Left ventricle myocardium inferior (tissue), 1 donor: ENCODE data around the gene IL31RA. TPM values are rescaled to one million over a fixed set of nuclear protein-coding genes. Genes with fewer than 3 reads are reported as not detected.

Source experiments
- DNase-seq: peaks from one replicate; pipeline ENCODE4 v3.0.0-alpha.2; 2020
- H3K27ac ChIP-seq: fragments of 200-600 bp; replicated peaks from 2 replicates; pipeline ENCODE4 v1.8.0; 2021
- H3K27me3 ChIP-seq: fragments of 200-600 bp; 2 replicates; pipeline ENCODE4 v1.8.0; 2021; ENCODE audit warnings: low read depth
- H3K36me3 ChIP-seq: fragments of 200-600 bp; 2 replicates; pipeline ENCODE4 v1.8.0; 2021
- H3K4me1 ChIP-seq: fragments of 200-600 bp; 2 replicates; pipeline ENCODE4 v1.8.0; 2021
- H3K4me3 ChIP-seq: fragments of 200-600 bp; 2 replicates; pipeline ENCODE4 v1.8.0; 2021; ENCODE audit warnings: mild to moderate bottlenecking, moderate library complexity
- H3K9me3 ChIP-seq: fragments of 200-600 bp; replicated peaks from 2 replicates; pipeline ENCODE4 v1.8.0; 2021
- CTCF ChIP-seq: fragments of 200-600 bp; IDR thresholded peaks from 2 replicates; pipeline ENCODE4 v1.8.0; 2021; ENCODE audit warnings: antibody characterized with exemption, mild to moderate bottlenecking, borderline replicate concordance
- intact Hi-C: fragments of 100-400 bp; cut with micrococcal nuclease; formaldehyde crosslinking; loops from one replicate; pipeline ENCODE4 v1.11.0; 2022
- total RNA-seq: library from RNA; stranded (reverse); fragmentation: NEBNext Ultra II Directional; extraction: Animal tissue kit (Norgen Biotek cat#: 25700); gene quantifications from one replicate; pipeline ENCODE4 v1.2.1, GENCODE V29; 2021
- donor health status: DM: no; HTN: yes; CAD: no; lungs with severe emphysema.

Gene IL31RA
- total RNA-seq, 1 donor from 2014 or later = 0.27 TPM

GRCh38 chr5:55896663-55897062 is 45.5 kb downstream of the IL31RA start:
- DNase-seq = no peak
- Histone ChIP-seq H3K27me3 (peaks cover 6% of the 10 kb centered on the region), H3K36me3 (no peaks in the 10 kb centered on the region), H3K9me3 (no peaks in the 10 kb centered on the region), H3K27ac (no peak overlapping the region), H3K4me3 (no peak overlapping the region), H3K4me1 (no peaks in the 10 kb centered on the region)
- intact Hi-C loops = no loop called here
- TF ChIP-seq CTCF = no peak

- no peak overlapping the region for H3K4me3 ChIP-seq
- intact Hi-C loops = no loop called here
- no peaks in the 10 kb centered on the region for H3K36me3 ChIP-seq
- H3K27ac ChIP-seq = no peak overlapping the region
- H3K9me3 ChIP-seq = no peaks in the 10 kb centered on the region
- H3K4me1 ChIP-seq = no peaks in the 10 kb centered on the region
- H3K27me3 ChIP-seq = peaks cover 6% of the 10 kb centered on the region
- no peak for TF ChIP-seq CTCF
- DNase-seq = no peak
These were observed 46.2 kb downstream of the IL31RA start for GRCh38 chr5:55897206-55897894.

- no peak overlapping the region for H3K27ac ChIP-seq
- intact Hi-C loops = no loop called here
- peak; percentile 43 for DNase-seq
- TF ChIP-seq CTCF = no peak
- no peaks in the 10 kb centered on the region for H3K36me3 ChIP-seq
- no peak overlapping the region for H3K4me3 ChIP-seq
- peaks cover 6% of the 10 kb centered on the region for H3K27me3 ChIP-seq
- no peaks in the 10 kb centered on the region for H3K9me3 ChIP-seq
- H3K4me1 ChIP-seq = no peaks in the 10 kb centered on the region
These were observed 46.7 kb downstream of the IL31RA start for GRCh38 chr5:55897905-55898304.

- Histone ChIP-seq H3K4me1 (no peaks in the 10 kb centered on the region), H3K4me3 (no peak overlapping the region), H3K36me3 (no peaks in the 10 kb centered on the region), H3K27me3 (peaks cover 6% of the 10 kb centered on the region), H3K27ac (no peak overlapping the region), H3K9me3 (no peaks in the 10 kb centered on the region)
- intact Hi-C loops = no loop called here
- TF ChIP-seq CTCF = no peak
- no peak for DNase-seq
These were observed 48.2 kb downstream of the IL31RA start for GRCh38 chr5:55899344-55899743.

GRCh38 chr5:55900068-55900467 is 48.9 kb downstream of the IL31RA start:
- Histone ChIP-seq H3K36me3 (no peaks in the 10 kb centered on the region), H3K4me3 (no peak overlapping the region), H3K4me1 (no peaks in the 10 kb centered on the region), H3K9me3 (no peaks in the 10 kb centered on the region), H3K27me3 (peaks cover 6% of the 10 kb centered on the region), H3K27ac (no peak overlapping the region)
- no peak for DNase-seq
- no peak for TF ChIP-seq CTCF
- intact Hi-C loops = no loop called here
